GM12865 (cell line): ENCODE data around the gene MBL2.

Experiments
- DNase-seq: peaks from one replicate; pipeline ENCODE4 v3.0.0; 2010; ENCODE audit warnings: low read depth
- H3K4me3 ChIP-seq: 2 replicates; pipeline ENCODE4 v1.5.1; 2011; ENCODE audit warnings: mild to moderate bottlenecking, low read depth, low read length, control low read depth
- CTCF ChIP-seq: IDR thresholded peaks from 2 replicates; pipeline ENCODE4 v1.5.1; 2011; ENCODE audit warnings: low read length, control low read depth, low read depth, inconsistent platforms; ENCODE audit not compliant: insufficient read depth; ENCODE audit errors: missing control alignments

MBL2 gene

DNA sequence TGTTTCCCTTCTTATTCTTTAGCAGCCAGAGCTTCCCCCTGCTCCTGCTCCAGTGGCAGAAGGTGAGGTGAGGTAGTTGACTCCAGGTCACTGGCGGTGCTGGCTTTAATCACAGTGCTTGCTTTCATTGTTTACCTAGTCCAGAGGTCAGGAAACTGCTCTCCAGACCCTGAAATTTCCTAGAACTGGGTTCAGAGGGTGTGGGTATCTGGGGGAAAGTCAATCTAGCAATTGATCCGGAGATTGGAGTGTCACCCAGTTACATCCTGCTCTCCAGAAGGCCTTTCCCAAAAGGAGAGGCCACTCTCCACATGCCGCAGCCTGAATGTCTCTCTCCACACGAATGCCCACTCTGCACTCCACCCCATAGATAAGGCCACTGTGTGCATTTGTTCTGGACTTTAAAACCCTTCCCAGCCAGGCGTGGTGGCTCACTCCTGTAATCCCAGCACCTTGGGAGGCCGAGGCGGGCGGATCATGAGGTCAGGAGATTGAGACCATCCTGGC, 2.1 kb upstream of the MBL2 start:
- H3K4me3 ChIP-seq: no peak overlapping the region
- DNase-seq: no peak
- TF ChIP-seq CTCF: no peak

DNA sequence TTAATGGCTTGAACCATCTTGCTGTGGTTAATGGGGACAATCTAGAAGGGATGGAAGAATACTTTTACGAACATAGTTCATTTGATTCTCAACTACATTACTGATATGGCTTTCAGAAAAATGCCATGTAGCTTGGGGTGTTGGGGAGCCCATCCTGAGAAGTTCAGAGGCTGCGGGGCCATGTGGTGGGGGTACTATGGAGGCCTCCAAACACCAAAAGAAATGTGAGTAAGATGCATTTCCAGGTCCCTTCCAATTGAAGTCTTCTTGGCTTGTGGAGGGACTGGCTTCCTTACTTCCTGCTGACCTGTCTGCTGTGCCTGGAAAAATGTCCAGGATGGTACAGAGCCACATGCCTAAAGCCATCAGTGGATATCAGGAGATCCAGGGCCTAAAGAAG, 1.6 kb upstream of the MBL2 start:
- TF ChIP-seq CTCF: no peak
- H3K4me3 ChIP-seq: no peak overlapping the region
- DNase-seq: no peak

GRCh38 chr10:52771534-52772445, 794 bp downstream of the MBL2 start:
- DNase-seq: no peak
- no peak for TF ChIP-seq CTCF
- no peak overlapping the region for H3K4me3 ChIP-seq

DNA sequence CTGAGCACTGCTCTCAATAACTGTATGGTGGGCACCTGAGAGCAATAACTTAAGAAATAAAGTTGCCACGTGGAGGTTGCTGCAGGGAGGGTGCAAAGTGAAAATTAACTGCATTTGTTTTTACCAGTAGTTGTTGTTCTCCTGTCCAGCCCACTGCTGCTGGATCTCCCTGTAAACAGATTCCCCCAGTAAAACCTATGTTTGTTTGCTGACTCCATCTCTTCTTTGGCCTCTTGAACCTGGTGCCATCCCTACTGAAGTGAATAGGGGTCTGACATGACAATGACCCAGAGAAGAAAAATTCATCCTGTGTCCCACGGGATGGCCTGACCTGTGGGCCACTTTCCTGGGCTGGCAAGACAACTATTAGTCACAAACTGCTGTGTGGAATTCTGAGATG, 1.7 kb downstream of the MBL2 start:
- no peak for DNase-seq
- no peak overlapping the region for H3K4me3 ChIP-seq
- TF ChIP-seq CTCF: no peak

DNA sequence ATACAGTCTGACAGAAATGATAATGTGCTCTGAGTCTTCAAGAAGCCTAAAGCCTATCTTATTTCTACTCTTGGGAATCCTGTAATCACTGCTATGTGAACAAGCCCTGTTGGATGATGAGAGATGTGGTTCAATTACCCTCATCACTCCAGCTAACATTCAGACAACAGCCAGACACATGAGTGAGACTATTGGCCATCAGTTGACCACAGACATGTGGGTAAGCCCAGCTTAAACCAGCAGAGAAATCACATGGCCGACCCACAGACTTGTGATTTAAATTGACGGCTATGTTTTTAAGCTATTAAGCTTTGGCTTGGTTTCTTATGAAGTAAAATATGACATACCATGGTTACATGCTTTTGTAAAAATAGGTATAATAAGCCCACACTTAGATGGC, 2.6 kb downstream of the MBL2 start:
- TF ChIP-seq CTCF: no peak
- H3K4me3 ChIP-seq: no peak overlapping the region
- DNase-seq: no peak

DNA sequence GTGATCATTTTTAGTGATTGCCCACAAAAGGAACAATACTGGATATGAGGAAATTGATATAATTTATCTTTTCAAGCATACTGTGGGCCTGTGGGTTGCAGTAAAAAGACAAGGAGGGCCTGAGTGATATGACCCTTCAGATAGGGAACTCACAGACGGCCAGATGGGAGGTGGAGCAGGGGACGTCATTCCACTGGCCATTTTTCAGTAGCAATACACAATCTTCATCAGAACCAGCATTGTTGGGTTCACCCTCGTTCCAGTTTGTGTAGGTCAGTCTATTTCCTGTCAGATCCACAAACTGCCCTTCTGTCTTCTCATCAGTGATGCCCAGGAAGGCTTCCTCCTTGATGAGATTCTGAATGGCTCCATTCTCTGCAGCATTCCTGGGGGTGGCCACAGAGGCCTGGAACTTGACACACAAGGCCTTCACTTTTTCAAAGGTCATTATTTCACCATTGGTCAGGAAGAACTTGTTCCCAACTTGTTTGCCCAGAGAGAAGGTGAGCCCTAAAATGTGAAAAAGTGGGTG, 4.5 kb downstream of the MBL2 start:
- TF ChIP-seq CTCF: no peak
- no peak for DNase-seq
- H3K4me3 ChIP-seq: no peak overlapping the region
